H1 (cell line): ENCODE data around the gene FOXP2.

Experiments
- CEBPB ChIP-seq: IDR thresholded peaks from 2 replicates; pipeline ENCODE4 v1.6.1; 2012; ENCODE audit warnings: low read depth, low read length
- CHD1 ChIP-seq: IDR thresholded peaks from 2 replicates; pipeline ENCODE4 v1.6.1; 2012; ENCODE audit warnings: low read depth, low read length, improper control_type of control experiment
- CHD2 ChIP-seq: IDR thresholded peaks from 2 replicates; pipeline ENCODE4 v1.6.1; 2012; ENCODE audit warnings: low read length, improper control_type of control experiment
- CTCF ChIP-seq, 3 experiments: IDR thresholded peaks; 1 replicate in 2 of 3; 2 replicates in 1 of 3; pipeline versions ENCODE4 v1.5.1 to v1.6.1; 2011; ENCODE audit warnings: low read length in 3 of 3, mild to moderate bottlenecking in 3 of 3, inconsistent platforms in 2 of 3, low read depth in 1 of 3, moderate library complexity in 1 of 3; ENCODE audit not compliant: insufficient read depth in 1 of 3; ENCODE audit errors: control extremely low read depth in 1 of 3
- E2F6 ChIP-seq: IDR thresholded peaks from 2 replicates; pipeline ENCODE4 v1.6.1; 2012; ENCODE audit warnings: inconsistent platforms
- EP300 ChIP-seq, 2 experiments: IDR thresholded peaks; 1 replicate in 1 of 2; 2 replicates in 1 of 2; pipeline ENCODE4 v1.6.1; 2011 to 2012; ENCODE audit warnings: low read depth in 2 of 2, low read length in 2 of 2, mild to moderate bottlenecking in 2 of 2, borderline replicate concordance in 1 of 2, inconsistent platforms in 1 of 2, moderate library complexity in 1 of 2
- EZH2 ChIP-seq: fragments of 200-600 bp; sonication (generic); IDR thresholded peaks from 2 replicates; pipeline ENCODE4 v1.7.1; 2012; ENCODE audit warnings: low read depth, mild to moderate bottlenecking, moderate library complexity, low read length, inconsistent platforms; ENCODE audit not compliant: severe bottlenecking
- JUN ChIP-seq: IDR thresholded peaks from 2 replicates; pipeline ENCODE4 v1.6.1; 2011; ENCODE audit warnings: low read depth, mild to moderate bottlenecking, improper control_type of control experiment, low read length
- JUND ChIP-seq: IDR thresholded peaks from 2 replicates; pipeline ENCODE4 v1.6.1; 2011; ENCODE audit warnings: mild to moderate bottlenecking, improper control_type of control experiment, low read length
- POLR2A ChIP-seq, 2 experiments: IDR thresholded peaks; 1 replicate in 1 of 2; 2 replicates in 1 of 2; pipeline ENCODE4 v1.6.1; 2011; ENCODE audit warnings: low read depth in 2 of 2, low read length in 2 of 2, mild to moderate bottlenecking in 2 of 2; ENCODE audit errors: control extremely low read depth in 1 of 2
- RFX5 ChIP-seq: IDR thresholded peaks from 2 replicates; pipeline ENCODE4 v1.6.1; 2011; ENCODE audit warnings: low read depth, low read length, improper control_type of control experiment, borderline replicate concordance
- SP4 ChIP-seq: IDR thresholded peaks from 2 replicates; pipeline ENCODE4 v1.6.1; 2012; ENCODE audit warnings: low read length, inconsistent platforms

GRCh38 chr7:114740941-114741340 is 326.3 kb downstream of the FOXP2 start:
- TF ChIP-seq CHD2 (no peak), CTCF (IDR thresholded peaks at IDR 0.05; ENCODE audit: control extremely low read depth in 1 of 3, insufficient read depth in 1 of 3, low read depth in 1 of 3, low read length in 3 of 3) (no peak), E2F6 (no peak), SP4 (no peak), RFX5 (no peak), EZH2 (no peak), JUND (no peak), EP300 (IDR thresholded peaks at IDR 0.05; ENCODE audit: borderline replicate concordance in 1 of 2, low read depth in 2 of 2, low read length in 2 of 2) (no peak), POLR2A (IDR thresholded peaks at IDR 0.05; ENCODE audit: control extremely low read depth in 1 of 2, low read depth in 2 of 2, low read length in 2 of 2) (no peak), JUN (no peak), CHD1 (no peak), CEBPB (no peak)
